Retinal pigment epithelial cell (primary cell): Measurements from ENCODE around the gene KLHL22.
A peak's percentile ranks its signal among the peaks of the same experiment; 100 is the strongest.

Experiments
- DNase-seq: peaks from one replicate; pipeline ENCODE4 v3.0.0-alpha.2; 2010; ENCODE audit warnings: low read depth
- H3K4me3 ChIP-seq: 2 replicates; pipeline ENCODE4 v1.5.1; 2011; ENCODE audit warnings: mild to moderate bottlenecking, low read length, control low read depth, moderate library complexity
- TF ChIP-seq, protein P1 (sequence below): conservative IDR thresholded peaks from 2 replicates; pipeline ENCODE4 v1.5.1; 2011; ENCODE audit warnings: low read depth, low read length, control low read depth, inconsistent platforms

Gene KLHL22

DNA sequence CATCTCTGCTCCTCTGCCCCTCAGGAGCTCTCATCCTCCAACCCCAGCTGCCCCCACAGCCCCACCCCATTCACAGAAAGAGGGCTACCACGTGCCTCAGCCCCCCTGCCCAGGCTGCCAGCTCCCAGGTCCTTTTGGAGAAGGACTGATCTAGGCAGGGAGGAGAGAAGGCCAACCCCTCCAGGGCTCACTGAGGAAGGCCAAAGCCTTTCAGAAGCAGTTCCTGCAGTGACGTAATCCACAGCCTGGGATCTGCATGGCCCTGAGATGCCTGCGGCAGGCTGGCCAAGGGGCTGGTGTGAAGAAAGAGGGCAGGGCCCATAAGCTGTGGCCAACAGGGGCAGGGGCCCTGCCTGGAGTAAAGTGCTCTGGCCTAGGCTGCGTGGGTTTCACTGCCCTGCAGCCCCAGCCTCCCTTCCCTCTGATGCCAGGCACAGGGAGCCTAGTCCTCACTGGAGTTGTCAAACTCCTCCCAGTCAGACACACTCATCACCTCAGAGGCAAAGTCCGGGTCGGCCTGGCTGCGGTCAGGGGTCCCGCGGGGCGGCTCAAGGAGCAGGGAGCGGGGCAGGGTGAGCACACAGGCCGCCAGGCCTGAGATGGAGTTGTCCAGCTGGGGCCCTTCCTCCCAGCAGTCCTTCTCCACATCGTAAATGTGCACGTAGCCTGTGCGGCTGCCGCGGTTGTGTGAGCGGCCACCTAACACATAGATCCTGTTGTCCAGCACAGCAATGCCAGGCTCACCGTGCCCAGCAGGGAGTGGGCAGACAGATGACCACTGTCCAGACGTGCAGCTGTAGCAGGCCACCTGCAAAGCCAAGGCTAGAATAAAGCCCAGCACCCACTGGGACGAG lies 53.7 kb downstream of the KLHL22 start:
- no peak for DNase-seq
- TF ChIP-seq, protein P1, sequence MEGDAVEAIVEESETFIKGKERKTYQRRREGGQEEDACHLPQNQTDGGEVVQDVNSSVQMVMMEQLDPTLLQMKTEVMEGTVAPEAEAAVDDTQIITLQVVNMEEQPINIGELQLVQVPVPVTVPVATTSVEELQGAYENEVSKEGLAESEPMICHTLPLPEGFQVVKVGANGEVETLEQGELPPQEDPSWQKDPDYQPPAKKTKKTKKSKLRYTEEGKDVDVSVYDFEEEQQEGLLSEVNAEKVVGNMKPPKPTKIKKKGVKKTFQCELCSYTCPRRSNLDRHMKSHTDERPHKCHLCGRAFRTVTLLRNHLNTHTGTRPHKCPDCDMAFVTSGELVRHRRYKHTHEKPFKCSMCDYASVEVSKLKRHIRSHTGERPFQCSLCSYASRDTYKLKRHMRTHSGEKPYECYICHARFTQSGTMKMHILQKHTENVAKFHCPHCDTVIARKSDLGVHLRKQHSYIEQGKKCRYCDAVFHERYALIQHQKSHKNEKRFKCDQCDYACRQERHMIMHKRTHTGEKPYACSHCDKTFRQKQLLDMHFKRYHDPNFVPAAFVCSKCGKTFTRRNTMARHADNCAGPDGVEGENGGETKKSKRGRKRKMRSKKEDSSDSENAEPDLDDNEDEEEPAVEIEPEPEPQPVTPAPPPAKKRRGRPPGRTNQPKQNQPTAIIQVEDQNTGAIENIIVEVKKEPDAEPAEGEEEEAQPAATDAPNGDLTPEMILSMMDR = no peak
- no peak overlapping the region for H3K4me3 ChIP-seq

DNA sequence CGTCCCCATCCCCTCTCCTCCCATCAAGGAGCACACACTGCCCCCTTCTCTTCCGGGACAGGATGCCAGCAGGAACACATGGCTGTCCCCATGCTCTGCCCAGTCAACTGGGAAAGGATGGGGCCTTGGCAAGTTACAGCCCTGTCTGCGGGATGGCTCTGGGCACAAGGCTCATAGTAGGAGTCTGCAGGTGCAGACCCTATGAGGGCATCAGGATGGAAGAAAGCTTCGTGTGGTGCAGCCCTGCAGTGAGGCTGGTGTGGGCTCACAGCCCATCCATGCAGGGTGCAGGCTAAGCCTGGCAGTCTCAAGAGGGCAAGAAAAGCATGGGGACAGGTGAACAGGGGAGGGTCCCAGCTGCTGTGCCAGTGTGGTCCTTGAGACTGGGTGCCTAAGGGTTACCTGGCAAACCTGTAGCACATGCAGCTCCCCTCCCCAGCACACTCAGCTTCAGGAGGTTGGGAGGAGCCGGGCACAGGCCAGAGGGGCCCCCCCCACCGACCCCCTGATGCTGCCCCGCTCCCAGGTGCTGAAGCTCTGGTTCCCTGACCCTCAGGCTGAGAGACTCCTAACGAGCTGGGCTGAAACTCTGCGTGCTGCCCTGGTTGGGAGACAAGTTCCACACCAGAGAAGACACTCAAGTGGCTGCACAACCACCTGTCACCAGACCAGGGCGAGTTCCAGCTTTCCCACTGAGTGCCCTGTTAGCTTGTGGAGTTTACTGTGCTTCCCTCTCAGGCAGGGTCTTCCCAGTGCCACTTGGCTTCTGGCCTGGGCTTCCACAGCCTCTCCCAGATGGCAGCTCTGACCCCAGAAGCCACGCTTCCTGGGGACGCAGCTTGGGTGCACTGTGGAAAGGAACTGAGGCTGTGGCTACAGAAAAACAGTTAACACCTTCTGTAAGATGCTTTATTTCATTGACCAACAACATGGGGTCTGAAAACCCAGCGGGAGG lies 54.7 kb downstream of the KLHL22 start:
- no peak overlapping the region for H3K4me3 ChIP-seq
- DNase-seq = no peak
- TF ChIP-seq, protein P1 = no peak

DNA sequence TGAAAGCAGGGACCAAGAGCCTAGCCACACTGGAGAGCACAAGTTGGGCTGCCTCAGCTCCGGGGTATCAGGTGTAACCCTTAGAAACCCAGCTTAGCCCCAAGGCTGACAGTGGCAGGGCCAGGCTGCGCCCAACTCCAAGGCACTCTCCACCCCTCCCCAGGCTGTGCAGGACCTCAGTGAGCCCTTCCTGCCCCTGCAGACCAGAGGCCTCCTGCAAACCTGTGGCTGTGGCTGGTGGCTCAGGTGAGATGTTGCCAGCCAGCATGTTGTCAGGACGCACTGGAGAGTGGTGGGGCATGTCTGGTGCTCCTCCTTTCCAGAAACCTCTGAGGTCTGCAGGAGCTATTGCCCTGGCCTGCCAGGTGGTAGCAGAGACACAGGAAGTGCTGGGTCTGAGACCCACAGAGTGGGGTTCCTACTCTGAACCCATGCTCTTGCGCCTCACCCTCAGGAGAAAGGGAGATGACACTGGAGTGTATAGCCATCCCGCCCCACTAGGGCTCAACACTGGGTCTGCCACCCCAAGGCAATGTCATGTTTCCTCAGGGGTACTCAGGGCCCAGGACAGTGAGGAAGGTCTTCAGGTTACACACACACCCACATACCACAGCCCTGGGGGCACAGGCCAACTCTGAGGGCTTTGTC lies 55.5 kb downstream of the KLHL22 start:
- no peak for DNase-seq
- TF ChIP-seq, protein P1 = no peak

DNA sequence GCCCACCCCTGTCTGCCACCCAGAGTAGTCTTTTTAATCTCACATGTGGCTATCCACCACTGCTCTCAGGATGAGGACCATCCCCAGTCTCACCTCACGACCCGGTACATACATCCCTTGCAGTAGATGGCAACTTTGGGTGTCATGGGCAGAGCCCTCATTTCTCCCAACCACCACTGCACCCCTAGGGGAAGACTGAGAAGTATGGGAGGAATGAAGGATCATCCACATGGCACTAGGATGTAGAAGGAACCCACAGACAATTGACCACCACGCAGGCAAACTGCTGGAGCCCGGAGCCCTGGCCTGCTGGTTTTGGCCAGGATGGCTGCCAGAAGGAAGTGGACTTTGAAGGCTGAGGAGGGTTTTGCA lies 56.1 kb downstream of the KLHL22 start:
- no peak overlapping the region for H3K4me3 ChIP-seq
- no peak for DNase-seq
- TF ChIP-seq, protein P1 = no peak

More for the DNA sequence above, 55.5 kb downstream of the KLHL22 start:
- H3K4me3 ChIP-seq = no peak overlapping the region

DNA sequence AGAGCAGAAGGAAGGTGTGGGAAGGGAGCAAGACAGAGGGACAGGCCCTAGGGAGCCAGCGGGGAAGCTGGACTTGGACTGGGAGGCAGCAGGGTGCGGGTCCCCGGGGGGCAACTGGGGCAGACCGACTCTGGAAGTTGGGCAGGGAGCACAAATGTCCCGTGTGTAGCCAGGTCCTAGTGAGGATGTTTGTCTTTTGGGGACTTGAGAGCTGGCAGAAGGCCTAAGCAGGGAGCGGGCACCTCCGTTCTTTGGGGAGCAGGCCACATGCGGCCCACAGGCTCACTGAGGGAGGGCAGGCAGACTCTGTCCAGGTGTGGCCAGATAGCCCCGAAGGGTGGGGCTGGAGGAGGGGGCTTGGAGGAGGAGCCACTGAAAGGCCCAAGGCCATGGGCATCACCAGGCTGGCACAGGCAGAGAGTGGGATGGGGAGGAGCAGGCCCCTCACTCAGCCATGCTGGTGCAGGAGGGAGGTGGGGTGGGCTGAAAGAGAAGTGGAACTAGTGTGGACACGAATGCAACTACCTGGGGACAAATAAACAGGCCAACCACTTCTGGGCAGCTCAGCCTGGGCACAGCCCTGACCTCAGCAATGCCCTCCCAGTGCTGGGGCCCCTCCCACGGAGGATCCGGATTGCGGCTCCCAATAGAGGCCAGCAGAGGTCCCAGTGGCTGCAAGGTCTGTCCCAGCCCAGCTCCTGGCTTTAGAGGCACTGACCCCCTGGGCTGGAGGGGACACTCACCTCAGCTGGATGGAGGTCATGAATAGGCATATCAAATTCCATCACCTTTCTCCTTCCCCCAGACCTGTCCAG lies 56.7 kb downstream of the KLHL22 start:
- no peak for DNase-seq
- TF ChIP-seq, protein P1 = peak; percentile 20
- no peak overlapping the region for H3K4me3 ChIP-seq

DNA sequence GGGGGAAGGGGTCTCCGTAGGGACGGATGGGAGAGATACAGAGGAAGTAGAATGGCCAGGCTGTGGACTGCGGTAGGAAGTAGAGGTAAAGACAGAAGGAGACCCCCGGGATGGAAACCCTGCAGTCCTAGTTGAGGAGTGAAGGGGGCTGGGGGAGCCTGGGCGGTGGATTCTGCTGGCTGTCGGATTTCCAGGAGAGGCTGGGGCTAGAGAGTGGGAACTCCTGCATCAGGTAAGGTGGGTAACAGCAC lies 57.2 kb downstream of the KLHL22 start:
- TF ChIP-seq, protein P1 = no peak
- H3K4me3 ChIP-seq = peak overlapping the region; percentile 48

More for the DNA sequence above, 57.2 kb downstream of the KLHL22 start:
- DNase-seq = no peak
